ENCODE results near the gene MICU1. TPM values are rescaled to one million over a fixed set of nuclear protein-coding genes. Genes with fewer than 3 reads are reported as not detected.

Gene MICU1
- total RNA-seq, 1 donor from 2014 or later: 79.8 TPM

DNA sequence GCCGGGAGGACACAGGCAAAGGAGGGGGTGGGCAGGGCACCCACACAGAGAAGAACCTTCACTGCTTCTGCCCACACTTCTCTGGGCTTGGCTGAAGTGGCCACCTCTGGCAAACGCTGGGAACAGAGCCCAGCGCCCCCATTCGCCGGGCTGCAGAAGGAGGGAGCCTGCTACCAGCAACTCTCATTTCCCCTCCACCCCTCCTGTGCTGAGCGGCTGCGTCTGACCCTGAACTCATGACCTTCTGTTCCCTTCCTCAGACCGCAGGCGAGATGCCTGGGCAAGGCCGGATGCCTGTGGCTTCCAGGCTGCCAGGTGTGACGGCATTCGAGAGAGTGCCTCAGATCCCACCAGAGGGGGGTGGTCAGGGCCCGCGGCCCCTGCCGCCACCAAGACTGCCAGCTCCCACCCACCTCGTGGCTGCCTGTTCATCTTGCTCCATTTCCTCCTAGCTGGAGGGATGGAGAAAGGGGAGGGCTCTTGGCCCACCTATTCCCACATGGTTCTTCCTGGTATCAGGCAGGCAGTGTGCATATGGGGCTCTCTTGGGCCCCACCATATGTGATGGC, 291.0 kb downstream of the MICU1 start:
- Mint-ChIP-seq H3K36me3 (peaks cover 5% of the 10 kb centered on the region), H3K27ac (peak overlapping the region; percentile 99), H3K27me3 (ENCODE audit: insufficient read depth, low read depth) (peaks cover 13% of the 10 kb centered on the region), H3K4me1 (peaks cover 71% of the 10 kb centered on the region), H3K4me3 (peak overlapping the region; percentile 77), H3K9me3 (no peaks in the 10 kb centered on the region)
- Histone ChIP-seq H3F3A (ENCODE audit: low read depth) (peaks cover 55% of the 10 kb centered on the region), H3K27me3 (no peaks in the 10 kb centered on the region), H3K79me2 (ENCODE audit: low read depth) (no peaks in the 10 kb centered on the region), H3K9me3 (ENCODE audit: low read depth) (no peaks in the 10 kb centered on the region), H3K27ac (peak overlapping the region; percentile 23), H3K4me1 (peaks cover 46% of the 10 kb centered on the region), H3K4me2 (no peak overlapping the region), H3K9ac (no peak overlapping the region), H4K20me1 (ENCODE audit: low read depth) (no peaks in the 10 kb centered on the region), H2AFZ (replicated peaks) (no peak overlapping the region), H3K36me3 (peaks cover 5% of the 10 kb centered on the region), H3K4me3 (no peak overlapping the region)
- DNase-seq (ENCODE audit: low spot score): no peak
- TF ChIP-seq, protein P1, sequence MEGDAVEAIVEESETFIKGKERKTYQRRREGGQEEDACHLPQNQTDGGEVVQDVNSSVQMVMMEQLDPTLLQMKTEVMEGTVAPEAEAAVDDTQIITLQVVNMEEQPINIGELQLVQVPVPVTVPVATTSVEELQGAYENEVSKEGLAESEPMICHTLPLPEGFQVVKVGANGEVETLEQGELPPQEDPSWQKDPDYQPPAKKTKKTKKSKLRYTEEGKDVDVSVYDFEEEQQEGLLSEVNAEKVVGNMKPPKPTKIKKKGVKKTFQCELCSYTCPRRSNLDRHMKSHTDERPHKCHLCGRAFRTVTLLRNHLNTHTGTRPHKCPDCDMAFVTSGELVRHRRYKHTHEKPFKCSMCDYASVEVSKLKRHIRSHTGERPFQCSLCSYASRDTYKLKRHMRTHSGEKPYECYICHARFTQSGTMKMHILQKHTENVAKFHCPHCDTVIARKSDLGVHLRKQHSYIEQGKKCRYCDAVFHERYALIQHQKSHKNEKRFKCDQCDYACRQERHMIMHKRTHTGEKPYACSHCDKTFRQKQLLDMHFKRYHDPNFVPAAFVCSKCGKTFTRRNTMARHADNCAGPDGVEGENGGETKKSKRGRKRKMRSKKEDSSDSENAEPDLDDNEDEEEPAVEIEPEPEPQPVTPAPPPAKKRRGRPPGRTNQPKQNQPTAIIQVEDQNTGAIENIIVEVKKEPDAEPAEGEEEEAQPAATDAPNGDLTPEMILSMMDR (IDR thresholded peaks at IDR 0.05): no peak
- TF ChIP-seq EZH2phosphoT487 (IDR thresholded peaks at IDR 0.05): no peak
- no peak for TF ChIP-seq EZH2 (IDR thresholded peaks at IDR 0.05)

DNA sequence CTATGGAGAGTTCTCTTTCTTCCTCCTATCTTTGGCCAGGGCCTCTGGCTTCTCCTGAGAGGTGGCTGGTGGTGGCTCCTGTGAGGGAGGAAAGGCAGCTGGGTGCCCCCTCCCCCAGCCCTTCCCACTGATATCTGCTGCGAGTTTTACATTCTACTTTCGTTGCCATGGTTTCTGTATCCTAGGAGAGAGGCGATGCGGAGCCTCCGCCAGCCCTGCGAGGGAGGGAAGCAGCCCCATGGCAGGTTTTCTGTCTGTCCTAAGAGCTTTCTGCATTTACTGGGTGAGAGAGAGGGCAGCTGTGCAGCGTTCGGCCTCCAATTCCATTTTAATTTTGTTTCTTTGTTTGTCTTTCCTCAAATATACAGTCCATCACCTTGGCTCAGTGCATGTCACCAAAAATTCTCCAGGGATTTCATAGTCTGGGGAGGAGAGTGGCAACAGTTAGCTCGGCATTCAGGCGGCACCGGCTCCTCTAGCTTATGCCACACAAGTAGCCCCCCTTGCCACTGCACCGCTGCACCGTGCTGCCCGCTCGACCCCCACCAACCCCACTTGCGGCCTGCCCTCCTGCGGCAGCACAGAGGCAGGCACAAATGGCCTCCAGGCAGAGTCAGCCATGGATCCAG, 291.6 kb downstream of the MICU1 start:
- Histone ChIP-seq H4K20me1 (ENCODE audit: low read depth) (no peaks in the 10 kb centered on the region), H3K9me3 (ENCODE audit: low read depth) (no peaks in the 10 kb centered on the region), H2AFZ (replicated peaks) (no peak overlapping the region), H3K27me3 (no peaks in the 10 kb centered on the region), H3F3A (ENCODE audit: low read depth) (peaks cover 58% of the 10 kb centered on the region), H3K4me1 (peaks cover 51% of the 10 kb centered on the region), H3K79me2 (ENCODE audit: low read depth) (no peaks in the 10 kb centered on the region), H3K36me3 (peaks cover 5% of the 10 kb centered on the region), H3K4me3 (no peak overlapping the region), H3K27ac (peak overlapping the region; percentile 23), H3K4me2 (peak overlapping the region; percentile 53), H3K9ac (no peak overlapping the region)
- peaks cover 77% of the 10 kb centered on the region for H3K4me1 Mint-ChIP-seq
- no peak for TF ChIP-seq EZH2phosphoT487 (IDR thresholded peaks at IDR 0.05)
- TF ChIP-seq EZH2 (IDR thresholded peaks at IDR 0.05): no peak
- TF ChIP-seq, protein P1 (IDR thresholded peaks at IDR 0.05): no peak
- peaks cover 5% of the 10 kb centered on the region for H3K36me3 Mint-ChIP-seq
- H3K27ac Mint-ChIP-seq: peak overlapping the region; percentile 99
- no peaks in the 10 kb centered on the region for H3K9me3 Mint-ChIP-seq
- H3K4me3 Mint-ChIP-seq: peak overlapping the region; percentile 77
- H3K27me3 Mint-ChIP-seq (ENCODE audit: insufficient read depth, low read depth): peaks cover 14% of the 10 kb centered on the region
- peak; percentile 87 for DNase-seq (ENCODE audit: low spot score)

- no peaks in the 10 kb centered on the region for H3K27me3 ChIP-seq
- Mint-ChIP-seq H3K4me3 (peak overlapping the region; percentile 75), H3K4me1 (peaks cover 82% of the 10 kb centered on the region), H3K27me3 (ENCODE audit: insufficient read depth, low read depth) (peaks cover 14% of the 10 kb centered on the region), H3K27ac (peak overlapping the region; percentile 100), H3K9me3 (no peaks in the 10 kb centered on the region), H3K36me3 (peaks cover 5% of the 10 kb centered on the region)
- H4K20me1 ChIP-seq (ENCODE audit: low read depth): no peaks in the 10 kb centered on the region
- H3K9me3 ChIP-seq (ENCODE audit: low read depth): no peaks in the 10 kb centered on the region
- H2AFZ ChIP-seq (replicated peaks): no peak overlapping the region
- H3K9ac ChIP-seq: no peak overlapping the region
- peak overlapping the region; percentile 82 for H3K27ac ChIP-seq
- no peak overlapping the region for H3K4me3 ChIP-seq
- H3K4me2 ChIP-seq: peak overlapping the region; percentile 53
- TF ChIP-seq EZH2phosphoT487 (IDR thresholded peaks at IDR 0.05) (no peak), EZH2 (IDR thresholded peaks at IDR 0.05) (no peak)
- TF ChIP-seq, protein P1 (IDR thresholded peaks at IDR 0.05): no peak
- H3K4me1 ChIP-seq: peaks cover 61% of the 10 kb centered on the region
- no peak for DNase-seq (ENCODE audit: low spot score)
- H3K36me3 ChIP-seq: peaks cover 5% of the 10 kb centered on the region
- peaks cover 61% of the 10 kb centered on the region for H3F3A ChIP-seq (ENCODE audit: low read depth)
- H3K79me2 ChIP-seq (ENCODE audit: low read depth): no peaks in the 10 kb centered on the region
Observed at GRCh38 chr10:72333112-72334015, 292.5 kb downstream of the MICU1 start.

All from neural progenitor cell (in vitro differentiated cells).